ENCODE data around the gene ERG.
A peak's percentile ranks its signal among the peaks of the same experiment; 100 is the strongest.

Gene ERG

GRCh38 chr21:38396325-38396724 lies 102.0 kb downstream of the ERG start:
- no peak for DNase-seq (ENCODE audit: low spot score)

DNA sequence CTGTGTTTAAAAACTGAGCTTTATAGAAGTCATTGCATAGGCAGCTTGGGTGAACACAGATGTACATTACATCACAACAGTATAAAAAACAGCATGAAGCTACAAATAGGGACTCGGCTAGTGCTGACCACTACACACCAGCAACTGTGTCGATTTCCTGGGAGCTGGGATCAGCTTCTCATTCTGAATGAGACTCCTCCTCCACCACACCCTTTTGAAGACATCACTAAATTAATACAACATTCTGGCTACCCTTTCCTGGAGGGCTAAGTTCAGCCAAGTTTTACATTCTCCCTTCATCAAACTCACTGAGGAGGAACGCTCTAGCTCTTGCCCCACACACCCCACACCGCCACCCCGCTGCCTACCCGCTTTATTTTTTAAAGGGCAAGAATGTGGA lies 102.7 kb downstream of the ERG start:
- no peak for DNase-seq (ENCODE audit: low spot score)

- DNase-seq (ENCODE audit: low spot score): peak; percentile 68
These were observed 105.6 kb downstream of the ERG start for GRCh38 chr21:38392661-38393060.

GRCh38 chr21:38389896-38390295 lies 108.4 kb downstream of the ERG start:
- DNase-seq (ENCODE audit: low spot score): no peak

GRCh38 chr21:38389354-38389676 lies 109.0 kb downstream of the ERG start:
- DNase-seq (ENCODE audit: low spot score): no peak

DNA sequence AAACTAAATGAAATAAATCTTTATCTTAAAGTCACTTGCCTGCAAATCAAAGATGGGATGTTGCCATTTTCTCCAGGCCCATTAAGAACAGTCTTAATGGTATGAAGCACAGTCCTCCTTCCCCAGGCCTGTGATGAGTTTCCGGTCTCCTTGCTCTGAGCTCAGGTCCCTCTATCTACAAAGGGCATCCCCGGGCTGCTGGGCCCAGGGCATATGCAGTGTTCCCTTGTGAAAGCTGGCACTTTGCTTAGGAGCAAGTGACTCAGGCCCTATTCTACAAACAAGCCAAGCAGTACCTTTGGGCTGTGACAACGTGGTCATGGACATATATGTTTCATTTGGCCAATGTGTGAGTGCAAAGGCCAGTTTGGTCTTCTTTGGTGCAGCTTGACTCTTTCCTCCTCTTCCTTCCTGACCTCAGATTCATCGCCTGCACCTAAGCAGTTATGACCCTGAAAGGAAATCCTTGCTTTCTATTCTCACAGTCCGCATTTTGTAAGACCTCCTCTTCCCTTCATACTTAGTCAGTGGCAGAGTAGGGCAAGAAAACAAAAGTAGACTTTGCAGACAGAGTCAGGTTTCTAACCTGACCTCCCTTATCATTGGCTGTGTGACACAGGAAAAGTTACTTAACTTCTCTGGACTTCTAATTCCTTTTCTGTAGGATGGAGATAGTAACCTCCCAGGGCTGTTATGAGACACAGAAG lies 109.5 kb downstream of the ERG start:
- DNase-seq (ENCODE audit: low spot score): no peak

DNA sequence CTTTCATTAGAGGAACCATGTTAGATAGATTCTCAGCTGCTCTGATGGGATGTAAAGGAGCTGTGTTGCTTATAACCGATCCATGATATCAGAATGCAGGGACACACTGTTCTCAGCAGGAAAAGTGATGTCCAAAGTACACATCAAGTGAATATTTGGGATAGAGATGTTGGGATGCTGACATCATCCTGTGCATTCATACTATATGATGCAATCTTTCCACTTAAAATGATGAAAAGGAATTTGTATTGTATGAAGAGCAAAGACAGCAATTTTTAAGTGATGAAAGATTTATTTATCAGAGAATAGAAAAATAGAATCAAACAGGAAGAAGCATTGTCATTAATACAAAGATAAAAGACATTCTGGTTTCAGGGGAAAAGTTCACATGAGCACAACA lies 110.1 kb downstream of the ERG start:
- DNase-seq (ENCODE audit: low spot score): no peak

DNA sequence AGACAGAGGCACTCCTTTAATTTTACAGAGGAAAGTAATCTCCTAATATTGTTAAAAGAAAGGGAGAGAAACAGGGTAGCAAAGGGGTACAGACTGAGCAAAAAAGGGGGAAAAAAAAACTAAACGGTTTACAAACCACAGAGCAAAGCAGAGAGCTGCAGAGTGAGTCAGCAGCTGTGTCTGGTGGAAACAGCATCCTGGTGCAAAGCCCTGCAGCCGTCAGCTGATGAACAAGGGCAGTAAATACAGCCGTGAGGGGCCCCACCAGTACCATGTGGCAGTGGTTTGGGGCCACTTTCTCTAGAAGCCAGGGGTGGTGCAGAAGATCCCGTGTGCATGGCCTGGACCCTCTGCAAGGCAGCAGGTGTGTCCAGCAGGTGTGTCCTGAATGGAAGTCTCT lies 111.3 kb downstream of the ERG start:
- DNase-seq (ENCODE audit: low spot score): no peak

- no peak for DNase-seq (ENCODE audit: low spot score)
These were observed 112.7 kb downstream of the ERG start for GRCh38 chr21:38385427-38386175.

- no peak for DNase-seq (ENCODE audit: low spot score)
These were observed 113.4 kb downstream of the ERG start for GRCh38 chr21:38384675-38385426.

- DNase-seq (ENCODE audit: low spot score): no peak
These were observed 114.1 kb downstream of the ERG start for GRCh38 chr21:38384238-38384560.

DNA sequence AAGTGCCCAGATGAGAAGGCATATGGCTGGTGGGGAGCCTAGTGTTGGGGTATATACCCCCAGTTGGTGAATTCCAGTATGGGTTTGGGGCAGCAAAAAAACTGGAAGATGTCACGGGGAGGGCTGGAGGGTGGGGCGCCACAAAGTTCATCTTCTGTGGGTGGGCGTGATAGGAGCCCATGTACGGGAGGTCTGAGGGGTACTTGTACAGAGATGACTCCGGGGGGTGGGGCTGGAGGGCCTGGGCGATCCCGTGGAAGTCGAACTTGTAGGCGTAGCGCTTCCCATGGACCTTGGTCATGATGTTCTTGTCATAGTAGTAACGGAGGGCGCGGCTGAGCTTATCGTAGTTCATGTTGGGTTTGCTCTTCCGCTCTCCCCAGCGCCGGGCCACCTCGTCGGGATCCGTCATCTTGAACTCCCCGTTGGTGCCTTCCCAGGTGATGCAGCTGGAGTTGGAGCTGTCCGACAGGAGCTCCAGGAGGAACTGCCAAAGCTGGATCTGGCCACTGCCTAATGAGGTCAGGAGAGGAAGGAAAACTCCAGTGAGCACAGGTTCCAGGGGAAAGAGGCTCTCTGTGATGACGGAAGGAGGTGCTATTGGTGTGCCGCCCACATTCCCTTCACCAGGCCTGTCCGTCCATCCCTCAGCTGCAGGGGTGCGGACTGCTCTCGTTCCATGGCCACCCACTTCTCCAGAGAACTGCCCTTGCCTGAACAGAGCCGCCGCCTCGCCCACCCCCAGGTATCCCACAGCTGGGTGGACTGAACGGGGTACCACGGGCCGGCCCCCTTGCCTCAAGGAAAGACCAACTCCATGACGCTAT lies 114.7 kb downstream of the ERG start:
- no peak for DNase-seq (ENCODE audit: low spot score)

DNA sequence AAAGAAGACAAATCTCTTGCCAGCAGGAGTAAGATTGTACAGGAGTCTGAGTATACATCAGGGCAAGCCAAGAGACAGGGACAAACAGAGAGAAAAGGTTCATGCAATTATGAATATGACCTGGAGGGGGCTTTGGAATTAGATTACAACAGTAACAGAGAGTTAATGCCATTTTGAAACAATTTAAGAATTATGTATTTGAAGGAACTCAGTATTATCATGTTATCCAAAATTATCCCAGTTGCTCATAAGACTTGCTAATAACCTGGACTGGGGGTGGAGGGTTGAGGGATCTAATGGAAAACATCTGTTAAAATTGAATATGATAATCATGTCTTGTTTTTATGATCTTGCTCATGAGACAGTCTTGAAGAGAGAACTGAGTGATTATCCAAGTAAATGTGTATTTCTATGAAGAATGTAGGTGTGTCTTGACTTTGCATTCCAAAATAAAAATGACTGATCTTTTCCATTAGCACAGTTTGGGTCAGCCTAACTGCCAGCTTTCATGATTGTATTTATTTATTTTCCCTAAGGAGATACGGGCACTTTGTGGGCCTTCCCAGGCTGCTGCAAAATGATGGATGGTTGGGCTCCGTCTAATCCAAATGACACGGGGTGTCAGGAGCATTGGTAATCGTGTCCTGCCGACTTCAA lies 117.7 kb downstream of the ERG start:
- peak; percentile 61 for DNase-seq (ENCODE audit: low spot score)

DNA sequence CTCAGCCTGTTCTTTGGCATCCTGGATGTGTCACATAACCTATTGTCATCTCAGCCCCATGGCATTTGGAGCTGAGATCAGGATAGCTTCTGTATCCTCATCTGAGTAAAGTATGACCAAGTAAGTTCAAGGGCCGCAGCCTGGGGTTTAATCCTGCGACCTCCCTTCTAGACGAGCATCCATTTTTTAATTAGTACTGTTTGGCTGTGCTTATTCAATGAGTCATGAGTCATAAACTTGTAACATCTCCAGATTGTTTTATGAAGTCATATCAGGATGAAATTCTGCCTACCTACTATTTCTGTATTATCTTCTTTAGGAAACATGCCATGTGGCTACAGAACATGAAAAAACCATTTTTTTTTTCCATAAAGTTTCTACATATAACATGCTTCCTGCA lies 119.1 kb downstream of the ERG start:
- no peak for DNase-seq (ENCODE audit: low spot score)

- peak; percentile 48 for DNase-seq (ENCODE audit: low spot score)
These were observed 120.8 kb downstream of the ERG start for GRCh38 chr21:38377165-38378088.

DNA sequence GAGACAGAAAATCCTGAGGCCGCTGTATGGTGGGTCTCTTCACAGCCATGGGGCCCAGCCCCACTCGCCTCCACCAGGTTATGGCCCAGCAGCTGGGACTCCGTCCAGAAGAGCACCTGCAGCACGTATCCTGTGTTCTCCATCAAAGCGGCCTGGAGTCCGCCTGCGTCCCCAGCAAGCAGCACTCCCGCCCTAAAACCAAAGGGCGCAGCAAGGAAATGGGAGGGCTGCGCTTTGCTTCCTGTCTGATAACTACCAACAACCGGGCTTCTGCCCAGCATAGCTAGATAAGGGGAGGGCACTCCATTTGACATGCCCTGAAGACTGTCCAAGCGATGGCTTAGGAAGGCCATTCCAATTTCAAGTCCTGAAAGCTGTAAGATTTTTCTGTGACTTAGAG lies 121.6 kb downstream of the ERG start:
- DNase-seq (ENCODE audit: low spot score): no peak

GRCh38 chr21:38376235-38376634 lies 122.0 kb downstream of the ERG start:
- DNase-seq (ENCODE audit: low spot score): no peak

DNA sequence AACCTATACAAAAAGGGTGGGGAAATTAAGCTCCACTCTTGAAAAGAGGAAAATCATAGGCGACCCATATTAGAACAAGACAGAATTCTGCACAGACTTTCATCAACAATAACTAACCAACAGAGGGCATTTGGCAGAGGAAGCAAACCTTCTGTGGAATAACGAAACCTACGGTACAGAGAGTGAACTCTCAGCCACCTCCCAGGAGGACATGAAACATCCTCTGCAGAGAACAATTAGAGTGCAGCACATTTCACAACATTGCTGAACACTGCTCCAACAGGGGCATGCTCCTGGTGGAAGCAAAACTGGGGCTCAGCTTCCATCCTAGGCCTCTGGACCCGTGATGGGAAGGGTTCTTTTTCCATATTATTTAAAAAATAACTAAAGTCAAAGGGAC lies 130.6 kb downstream of the ERG start:
- DNase-seq (ENCODE audit: low spot score): no peak

DNA sequence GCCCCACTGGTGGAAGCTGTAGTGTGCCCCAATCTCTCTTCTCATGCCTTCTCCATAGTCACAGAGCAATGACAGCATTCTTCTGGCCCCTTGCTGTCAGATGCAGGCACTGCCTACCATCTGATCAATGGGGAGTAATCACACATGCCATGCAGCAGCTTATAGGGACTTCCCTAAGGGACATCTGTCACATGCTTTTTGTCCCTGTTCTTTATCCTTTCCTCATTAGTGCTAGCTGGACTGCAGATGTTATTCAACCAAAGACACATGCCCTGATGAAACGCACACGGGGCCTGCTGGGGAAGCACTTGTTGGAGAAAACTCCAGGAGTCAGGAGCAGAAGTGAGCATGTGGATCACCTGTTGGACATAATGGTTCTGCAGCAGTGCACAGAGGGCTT lies 132.8 kb downstream of the ERG start:
- DNase-seq (ENCODE audit: low spot score): peak; percentile 56

GRCh38 chr21:38363693-38364092 lies 134.6 kb downstream of the ERG start:
- no peak for DNase-seq (ENCODE audit: low spot score)

All from SK-N-DZ (cell line).